Body of pancreas (tissue), 4 donors: Measurements from ENCODE around the gene CTBP1. TPM values are rescaled to one million over a fixed set of nuclear protein-coding genes. Genes with fewer than 3 reads are reported as not detected.

Experiments
- ATAC-seq: fragments of 150-250 bp; one replicate; pipeline ENCODE4 v1.9.1; 2016
- DNase-seq, 4 donors: peaks; one replicate each; pipeline ENCODE4 v3.0.0-alpha.2; 2019
- H3K27ac ChIP-seq, 4 donors: fragments of 200-600 bp; sonication (generic); 1 replicate in 3 of 4; 2 replicates in 1 of 4; pipeline versions ENCODE4 v1.5.1 to v1.6.1; 2016 to 2019; ENCODE audit warnings: mild to moderate bottlenecking in 1 of 4, mixed read lengths in 1 of 4, moderate library complexity in 1 of 4
- H3K27me3 ChIP-seq, 2 donors: fragments of 200-600 bp; sonication (generic); one replicate each; pipeline ENCODE4 v1.6.0; 2016; ENCODE audit warnings: mild to moderate bottlenecking in 1 of 2
- H3K36me3 ChIP-seq, 2 donors: fragments of 200-600 bp; sonication (generic); replicated peaks in 1 of 2; 2 replicates each; pipeline ENCODE4 v1.5.1; 2016; ENCODE audit warnings: low read depth in 2 of 2; ENCODE audit not compliant: insufficient read depth in 1 of 2
- H3K4me1 ChIP-seq: fragments of 200-600 bp; sonication (generic); one replicate; pipeline ENCODE4 v1.6.0; 2016
- H3K4me3 ChIP-seq, 2 donors: fragments of 200-600 bp; sonication (generic); 1 replicate in 1 of 2; 2 replicates in 1 of 2; pipeline ENCODE4 v1.5.1; 2016 to 2019
- H3K9me3 ChIP-seq, 3 donors: fragments of 200-600 bp; sonication (generic); 1 replicate in 2 of 3; 2 replicates in 1 of 3; pipeline ENCODE4 v1.5.1; 2016
- POLR2A ChIP-seq, 3 donors: fragments of 450-650 bp; IDR thresholded peaks; one replicate each; pipeline ENCODE4 v1.6.1; 2016; ENCODE audit warnings: antibody characterized with exemption in 3 of 3, mild to moderate bottlenecking in 2 of 3
- WGBS, 2 donors: methylation state at CpG; one replicate each; pipeline ENCODE4 v1.1.5; 2017; 5-methylcytosine and 5-hydroxymethylcytosine counted together
- intact Hi-C: fragments of 100-400 bp; cut with DNase I; formaldehyde crosslinking; loops from one replicate; pipeline ENCODE4 v1.15.1; 2023
- total RNA-seq, 2 donors: library from RNA; depleted of rRNA; stranded (reverse); fragments of >200 nt; gene quantifications; one replicate each; pipeline ENCODE4 v1.1.0, GENCODE V29; 2016
- TF ChIP-seq, protein P1 (sequence below), 7 experiments: fragments of 450-650 bp in 4 of 7; fragments of 200-600 bp in 3 of 7; sonication (generic) in 3 of 7; IDR thresholded peaks; one replicate each; pipeline ENCODE4 v1.5.1; 2016 to 2019; ENCODE audit warnings: antibody characterized with exemption in 7 of 7

The CTBP1 gene
- total RNA-seq, 2 donors from 2014 or later, result 148 to 458 TPM

- no peak overlapping the region for H3K27ac ChIP-seq
These were observed 78.6 kb downstream of the CTBP1 start for GRCh38 chr4:1170156-1170975.

DNA sequence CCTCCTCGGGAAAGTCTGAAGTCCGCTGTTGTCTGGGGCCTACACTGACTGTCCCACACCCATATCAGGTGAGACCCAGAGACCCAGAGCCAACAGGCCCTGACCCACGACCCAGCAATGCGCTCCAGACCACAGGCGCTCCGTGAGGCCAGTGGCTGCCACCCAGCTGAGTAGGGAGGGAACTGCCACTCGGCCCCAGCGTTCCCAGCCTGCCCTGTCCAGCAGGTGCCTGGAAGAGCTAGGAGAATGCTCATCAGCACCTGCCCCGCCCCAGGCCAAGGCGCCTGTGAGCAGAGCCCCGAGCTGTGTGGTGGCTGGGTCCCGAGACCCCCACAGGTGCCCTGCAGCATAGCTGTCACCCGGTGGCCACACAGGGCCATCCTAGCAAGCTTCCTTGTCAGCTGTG, 79.2 kb downstream of the CTBP1 start:
- TF ChIP-seq, protein P1, sequence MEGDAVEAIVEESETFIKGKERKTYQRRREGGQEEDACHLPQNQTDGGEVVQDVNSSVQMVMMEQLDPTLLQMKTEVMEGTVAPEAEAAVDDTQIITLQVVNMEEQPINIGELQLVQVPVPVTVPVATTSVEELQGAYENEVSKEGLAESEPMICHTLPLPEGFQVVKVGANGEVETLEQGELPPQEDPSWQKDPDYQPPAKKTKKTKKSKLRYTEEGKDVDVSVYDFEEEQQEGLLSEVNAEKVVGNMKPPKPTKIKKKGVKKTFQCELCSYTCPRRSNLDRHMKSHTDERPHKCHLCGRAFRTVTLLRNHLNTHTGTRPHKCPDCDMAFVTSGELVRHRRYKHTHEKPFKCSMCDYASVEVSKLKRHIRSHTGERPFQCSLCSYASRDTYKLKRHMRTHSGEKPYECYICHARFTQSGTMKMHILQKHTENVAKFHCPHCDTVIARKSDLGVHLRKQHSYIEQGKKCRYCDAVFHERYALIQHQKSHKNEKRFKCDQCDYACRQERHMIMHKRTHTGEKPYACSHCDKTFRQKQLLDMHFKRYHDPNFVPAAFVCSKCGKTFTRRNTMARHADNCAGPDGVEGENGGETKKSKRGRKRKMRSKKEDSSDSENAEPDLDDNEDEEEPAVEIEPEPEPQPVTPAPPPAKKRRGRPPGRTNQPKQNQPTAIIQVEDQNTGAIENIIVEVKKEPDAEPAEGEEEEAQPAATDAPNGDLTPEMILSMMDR (IDR thresholded peaks at IDR 0.05), result no peak
- TF ChIP-seq POLR2A (IDR thresholded peaks at IDR 0.05), result no peak
- intact Hi-C loops, result no loop called here
- H3K4me1 ChIP-seq, result peaks cover 28% of the 10 kb centered on the region
- H3K9me3 ChIP-seq, result no peaks in the 10 kb centered on the region
- 60 to 90% methylated on average over 1 to 13 of the region's 13 CpGs for WGBS, 2 donors
- DNase-seq (no peak), ATAC-seq (no peak)
- H3K36me3 ChIP-seq, result no peaks in the 10 kb centered on the region
- H3K27ac ChIP-seq, result no peak overlapping the region
- no peak overlapping the region for H3K4me3 ChIP-seq
- H3K27me3 ChIP-seq, result no peaks in the 10 kb centered on the region

More at GRCh38 chr4:1170156-1170975, 78.6 kb downstream of the CTBP1 start:
- Histone ChIP-seq H3K4me1 (peaks cover 28% of the 10 kb centered on the region), H3K36me3 (no peaks in the 10 kb centered on the region), H3K9me3 (no peaks in the 10 kb centered on the region), H3K27me3 (no peaks in the 10 kb centered on the region), H3K4me3 (no peak overlapping the region)
- WGBS, 2 donors, result 76 to 91% methylated on average over 6 to 35 of the region's 37 CpGs
- TF ChIP-seq, protein P1 (IDR thresholded peaks at IDR 0.05), result no peak
- no peak for TF ChIP-seq POLR2A (IDR thresholded peaks at IDR 0.05)
- intact Hi-C loops, result no loop called here
- no peak for ATAC-seq
- no peak for DNase-seq

GRCh38 chr4:1169171-1169671, 79.7 kb downstream of the CTBP1 start:
- WGBS, 2 donors, result 85 to 90% methylated on average over 2 to 17 of the region's 17 CpGs
- no peak overlapping the region for H3K4me3 ChIP-seq
- DNase-seq, result no peak
- TF ChIP-seq, protein P1 (IDR thresholded peaks at IDR 0.05), result no peak
- TF ChIP-seq POLR2A (IDR thresholded peaks at IDR 0.05), result no peak
- H3K27me3 ChIP-seq, result no peaks in the 10 kb centered on the region
- no peaks in the 10 kb centered on the region for H3K9me3 ChIP-seq
- no peaks in the 10 kb centered on the region for H3K36me3 ChIP-seq
- H3K4me1 ChIP-seq, result peaks cover 28% of the 10 kb centered on the region
- ATAC-seq, result no peak
- intact Hi-C loops, result no loop called here
- no peak overlapping the region for H3K27ac ChIP-seq

- Histone ChIP-seq H3K4me3 (no peak overlapping the region), H3K36me3 (no peaks in the 10 kb centered on the region), H3K9me3 (no peaks in the 10 kb centered on the region), H3K27me3 (no peaks in the 10 kb centered on the region), H3K27ac (no peak overlapping the region), H3K4me1 (peaks cover 26% of the 10 kb centered on the region)
- TF ChIP-seq, protein P1 (IDR thresholded peaks at IDR 0.05), result no peak
- no peak for TF ChIP-seq POLR2A (IDR thresholded peaks at IDR 0.05)
- 92 to 94% methylated on average over 14 to 21 of the region's 21 CpGs for WGBS, 2 donors
- ATAC-seq (no peak), DNase-seq (no peak)
- intact Hi-C loops, result no loop called here
These were observed 80.5 kb downstream of the CTBP1 start for GRCh38 chr4:1168191-1169101.
